SK-MEL-5 (cell line): ENCODE data around the gene POLD1. TPM values are rescaled to one million over a fixed set of nuclear protein-coding genes. Genes with fewer than 3 reads are reported as not detected.

Experiments
- DNase-seq: peaks from one replicate; pipeline ENCODE4 v3.0.0-alpha.2; 2016; ENCODE audit warnings: low read depth, low spot score
- in situ Hi-C: cut with HindIII; loops from 2 replicates; pipeline ENCODE4 v1.10.0; 2016; ENCODE audit warnings: low sequenced_read_pairs, high pct_unique_total_duplicates, low pct_unique_long_range_greater_than_20kb
- total RNA-seq: library from RNA; depleted of rRNA; stranded (reverse); fragments of >200 nt; shearing (Covaris generic); gene quantifications from 2 replicates; pipeline ENCODE4 v1.2.3, GENCODE V29; 2014

The POLD1 gene
- total RNA-seq, 1 experiment from 2014 or later = 30.7 TPM

GRCh38 chr19:50406829-50407228 lies 22.7 kb downstream of the POLD1 start:
- DNase-seq = no peak
- in situ Hi-C loops = no loop called here

GRCh38 chr19:50409347-50409746 lies 25.2 kb downstream of the POLD1 start:
- in situ Hi-C loops = no loop called here
- no peak for DNase-seq

- in situ Hi-C loops = no loop called here
- DNase-seq = no peak
These were observed 26.0 kb downstream of the POLD1 start for GRCh38 chr19:50410109-50410508.

GRCh38 chr19:50412419-50412818 lies 28.3 kb downstream of the POLD1 start:
- no peak for DNase-seq
- in situ Hi-C loops = no loop called here

- in situ Hi-C loops = no loop called here
- DNase-seq = no peak
These were observed 28.9 kb downstream of the POLD1 start for GRCh38 chr19:50413096-50413495.

- in situ Hi-C loops = no loop called here
- DNase-seq = no peak
These were observed 29.4 kb downstream of the POLD1 start for GRCh38 chr19:50413531-50413930.

GRCh38 chr19:50414864-50415660 lies 30.9 kb downstream of the POLD1 start:
- DNase-seq = peak; percentile 71

GRCh38 chr19:50415661-50416033 lies 31.5 kb downstream of the POLD1 start:
- in situ Hi-C loops = no loop called here

More at GRCh38 chr19:50414864-50415660, 30.9 kb downstream of the POLD1 start:
- in situ Hi-C loops = no loop called here

GRCh38 chr19:50416034-50416977 lies 32.2 kb downstream of the POLD1 start:
- in situ Hi-C loops = no loop called here
- no peak for DNase-seq

More at GRCh38 chr19:50415661-50416033, 31.5 kb downstream of the POLD1 start:
- no peak for DNase-seq

- DNase-seq = no peak
- in situ Hi-C loops = no loop called here
These were observed 33.2 kb downstream of the POLD1 start for GRCh38 chr19:50417111-50418081.

GRCh38 chr19:50418176-50419021 lies 34.3 kb downstream of the POLD1 start, which contains the start of gene SPIB:
TSS of gene SPIB (plus strand) at chr19:50418938. CDS start at chr19:50418963, 25 bp downstream.
- in situ Hi-C loops = no loop called here
- no peak for DNase-seq

- no peak for DNase-seq
- in situ Hi-C loops = no loop called here
These were observed 35.0 kb downstream of the POLD1 start for GRCh38 chr19:50419022-50419579.

GRCh38 chr19:50419580-50420035 lies 35.5 kb downstream of the POLD1 start:
- DNase-seq = no peak
- in situ Hi-C loops = no loop called here

GRCh38 chr19:50420127-50420526 lies 36.0 kb downstream of the POLD1 start:
- in situ Hi-C loops = no loop called here
- no peak for DNase-seq

GRCh38 chr19:50420808-50421207 lies 36.7 kb downstream of the POLD1 start:
- DNase-seq = no peak
- in situ Hi-C loops = no loop called here
